HCT116 (cell line): ENCODE measurements around the gene MAP3K7CL. TPM values are rescaled to one million over a fixed set of nuclear protein-coding genes. Genes with fewer than 3 reads are reported as not detected.

Experiments used
- ATAC-seq: fragments of 200-7000 bp; cut with Tn5 transposase; 2 replicates; pipeline ENCODE4 v1.9.1; 2020; ENCODE audit warnings: mild to moderate bottlenecking, moderate library complexity
- BruUV-seq: library from RNA; stranded (reverse); fragments of 400-500 nt; replicated peaks from 2 replicates; lab custom pipeline; 2021; lab: Mats Ljungman, UMichigan
- CTCF ChIA-PET: fragments of 300-600 bp; sonication (Branson Sonifier 250); formaldehyde crosslinking; loops from one replicate; lab custom pipeline; 2021; ENCODE audit warnings: antibody characterized with exemption; lab: Charles Lee
- POLR2A ChIA-PET: fragments of 300-600, 350-600 bp; sonication (Branson Sonifier 250); formaldehyde crosslinking; loops from one replicate; lab custom pipeline; 2021; ENCODE audit warnings: antibody characterized with exemption; lab: Charles Lee
- RAD21 ChIA-PET, 2 experiments: fragments of 300-600 bp; sonication (Branson Sonifier 250); formaldehyde crosslinking; loops; one replicate each; lab custom pipeline; 2023; ENCODE audit warnings: low total read pairs in 2 of 2; ENCODE audit not compliant: uncharacterized antibody in 2 of 2, unreplicated experiment in 2 of 2, low non-redundant PET in 1 of 2; lab: Charles Lee
- DNase-seq: peaks from one replicate; pipeline ENCODE4 v3.0.0-alpha.2; 2010; ENCODE audit warnings: low read depth, low spot score
- H2AFZ ChIP-seq: fragments of 200-600 bp; shearing (Covaris generic), sonication (generic); 2 replicates; pipeline ENCODE4 v1.6.1; 2017; ENCODE audit warnings: low read depth, mixed run types, mixed read lengths, antibody characterized with exemption, low read length; ENCODE audit not compliant: poor library complexity, severe bottlenecking
- H3K27ac ChIP-seq: 2 replicates; pipeline ENCODE4 v1.5.1; 2012; ENCODE audit warnings: low read depth, low read length
- H3K27me3 ChIP-seq: fragments of 200-600 bp; sonication (generic); 2 replicates; pipeline ENCODE4 v1.6.1; 2016; ENCODE audit warnings: mixed run types, low read length, mixed read lengths; ENCODE audit not compliant: insufficient read depth
- H3K36me3 ChIP-seq, 2 experiments: fragments of 200-500 bp in 1 of 2; fragments of 200-600 bp in 1 of 2; sonication (Bioruptor generic) in 1 of 2; sonication (generic) in 1 of 2; 2 replicates each; pipeline versions ENCODE4 v1.5.1 to v1.6.1; 2014 to 2016; ENCODE audit warnings: low read length in 2 of 2, inconsistent platforms in 1 of 2, mixed read lengths in 1 of 2, mixed run types in 1 of 2; ENCODE audit not compliant: insufficient read depth in 2 of 2, control insufficient read depth in 1 of 2
- H3K4me1 ChIP-seq, 2 experiments: fragments of 200-600 bp in 1 of 2; sonication (generic) in 1 of 2; 2 replicates each; pipeline versions ENCODE4 v1.5.1 to v1.6.1; 2012 to 2017; ENCODE audit warnings: low read length in 2 of 2, inconsistent platforms in 1 of 2, mild to moderate bottlenecking in 1 of 2, mixed read lengths in 1 of 2, mixed run types in 1 of 2, moderate library complexity in 1 of 2; ENCODE audit not compliant: insufficient read depth in 2 of 2, control insufficient read depth in 1 of 2
- H3K4me2 ChIP-seq: fragments of 200-600 bp; sonication (generic); 2 replicates; pipeline ENCODE4 v1.6.1; 2017; ENCODE audit warnings: mixed run types, low read length, mixed read lengths
- H3K4me3 ChIP-seq, 2 experiments: fragments of 200-600 bp in 1 of 2; sonication (generic) in 1 of 2; replicated peaks in 1 of 2; 2 replicates each; pipeline ENCODE4 v1.5.1; 2011 to 2016; ENCODE audit warnings: low read length in 2 of 2, control low read depth in 1 of 2, low read depth in 1 of 2, mild to moderate bottlenecking in 1 of 2, mixed read lengths in 1 of 2, mixed run types in 1 of 2
- H3K79me2 ChIP-seq: fragments of 200-600 bp; sonication (generic); 2 replicates; pipeline ENCODE4 v1.6.1; 2017; ENCODE audit warnings: mild to moderate bottlenecking, mixed run types, low read length, moderate library complexity, mixed read lengths; ENCODE audit not compliant: insufficient read depth
- H3K9ac ChIP-seq: fragments of 200-600 bp; sonication (generic); 2 replicates; pipeline ENCODE4 v1.6.1; 2016; ENCODE audit warnings: low read length, mixed read lengths
- H3K9me2 ChIP-seq: fragments of 200-600 bp; sonication (generic), shearing (Covaris generic); 2 replicates; pipeline ENCODE4 v1.6.1; 2017; ENCODE audit warnings: mixed run types, mild to moderate bottlenecking, moderate library complexity; ENCODE audit not compliant: insufficient read depth
- H3K9me3 ChIP-seq, 2 experiments: fragments of 200-500 bp in 1 of 2; fragments of 200-600 bp in 1 of 2; sonication (Bioruptor generic) in 1 of 2; sonication (generic) in 1 of 2; 2 replicates each; pipeline ENCODE4 v1.6.1; 2014 to 2017; ENCODE audit warnings: low read length in 2 of 2, mixed read lengths in 2 of 2, inconsistent platforms in 1 of 2, low read depth in 1 of 2, mild to moderate bottlenecking in 1 of 2, mixed run types in 1 of 2, moderate library complexity in 1 of 2; ENCODE audit not compliant: control insufficient read depth in 1 of 2, insufficient read depth in 1 of 2
- H4K20me1 ChIP-seq: fragments of 200-600 bp; sonication (generic), shearing (Covaris generic); 2 replicates; pipeline ENCODE4 v1.6.1; 2017; ENCODE audit warnings: mixed run types, mild to moderate bottlenecking, moderate library complexity; ENCODE audit not compliant: insufficient read depth
- CBX3 ChIP-seq: IDR thresholded peaks from 2 replicates; pipeline ENCODE4 v1.6.1; 2012; ENCODE audit warnings: low read depth
- CTCF ChIP-seq, 3 experiments: fragments of 200-600 bp in 1 of 3; sonication (generic) in 1 of 3; IDR thresholded peaks in 2 of 3; conservative IDR thresholded peaks in 1 of 3; 2 replicates each; pipeline ENCODE4 v1.5.1; 2012 to 2017; ENCODE audit warnings: low read depth in 2 of 3, low read length in 2 of 3, antibody characterized with exemption in 1 of 3, borderline replicate concordance in 1 of 3, control low read depth in 1 of 3, mild to moderate bottlenecking in 1 of 3, mixed read lengths in 1 of 3, mixed run types in 1 of 3, moderate library complexity in 1 of 3; ENCODE audit not compliant: insufficient read depth in 1 of 3
- EGR1 ChIP-seq: IDR thresholded peaks from 2 replicates; pipeline ENCODE4 v1.6.1; 2012; ENCODE audit warnings: low read depth
- ELF1 ChIP-seq: IDR thresholded peaks from 2 replicates; pipeline ENCODE4 v1.6.1; 2012; ENCODE audit warnings: low read depth, borderline replicate concordance
- EZH2 ChIP-seq: fragments of 200-600 bp; sonication (generic); IDR thresholded peaks from 2 replicates; pipeline ENCODE4 v1.6.1; 2017; ENCODE audit warnings: antibody characterized with exemption, mixed run types
- EZH2phosphoT487 ChIP-seq: fragments of 200-600 bp; IDR thresholded peaks from 2 replicates; pipeline ENCODE4 v1.6.1; 2018; ENCODE audit warnings: antibody characterized with exemption, borderline replicate concordance
- FOSL1 ChIP-seq: IDR thresholded peaks from 2 replicates; pipeline ENCODE4 v1.6.1; 2012; ENCODE audit warnings: low read depth
- POLR2A ChIP-seq: IDR thresholded peaks from 2 replicates; pipeline ENCODE4 v1.7.0; 2011; ENCODE audit warnings: borderline replicate concordance; ENCODE audit not compliant: insufficient read depth, insufficient read length; ENCODE audit errors: extremely low read depth
- POLR2AphosphoS5 ChIP-seq: IDR thresholded peaks from 2 replicates; pipeline ENCODE4 v1.6.1; 2011; ENCODE audit warnings: mild to moderate bottlenecking, low read depth, low read length, moderate library complexity
- SP1 ChIP-seq: IDR thresholded peaks from 2 replicates; pipeline ENCODE4 v1.6.1; 2012; ENCODE audit warnings: low read depth
- SRF ChIP-seq: IDR thresholded peaks from 2 replicates; pipeline ENCODE4 v1.6.1; 2012; ENCODE audit warnings: low read depth
- TCF7L2 ChIP-seq: IDR thresholded peaks from 2 replicates; pipeline ENCODE4 v1.7.0; 2011; ENCODE audit warnings: borderline replicate concordance, inconsistent platforms; ENCODE audit not compliant: insufficient read depth, insufficient read length; ENCODE audit errors: extremely low read depth
- YY1 ChIP-seq: IDR thresholded peaks from 2 replicates; pipeline ENCODE4 v1.6.1; 2011; ENCODE audit warnings: low read length, low read depth, moderate library complexity, mild to moderate bottlenecking; ENCODE audit not compliant: insufficient replicate concordance; ENCODE audit errors: extremely low read depth
- ZFX ChIP-seq: fragments of 450-650 bp; IDR thresholded peaks from 2 replicates; pipeline ENCODE4 v1.6.1; 2017
- intact Hi-C: fragments of 100-400 bp; cut with micrococcal nuclease; formaldehyde crosslinking; loops from 2 replicates; pipeline ENCODE4 v1.10.0; 2022
- total RNA-seq: library from RNA; stranded (reverse); gene quantifications from one replicate; pipeline ENCODE4 v1.2.1, GENCODE V29; 2021; ENCODE audit not compliant: unreplicated experiment
- TF ChIP-seq, protein P1 (sequence below): IDR thresholded peaks from 2 replicates; pipeline ENCODE4 v1.6.1; 2011; ENCODE audit warnings: mild to moderate bottlenecking, low read length, moderate library complexity; ENCODE audit not compliant: insufficient replicate concordance; ENCODE audit errors: extremely low read depth
- TF ChIP-seq, protein P2 (sequence below): IDR thresholded peaks from 2 replicates; pipeline ENCODE4 v1.6.1; 2012

MAP3K7CL gene
- total RNA-seq, 1 experiment from 2014 or later, result 0.57 TPM

- ChIA-PET CTCF (no interaction called here), POLR2A (no interaction called here), RAD21 (no interaction called here)
- H3K9me3 ChIP-seq, result no peaks in the 10 kb centered on the region
- H3K27me3 ChIP-seq, result no peaks in the 10 kb centered on the region
- BruUV-seq, result no TSS peak
- no peak overlapping the region for H2AFZ ChIP-seq
- intact Hi-C loops, result no loop called here
- H3K79me2 ChIP-seq, result no peaks in the 10 kb centered on the region
- no peaks in the 10 kb centered on the region for H3K36me3 ChIP-seq
- TF ChIP-seq EZH2phosphoT487 (no peak), POLR2A (no peak), SRF (no peak), YY1 (no peak), SP1 (no peak), FOSL1 (no peak), POLR2AphosphoS5 (no peak), ELF1 (no peak), ZFX (no peak), CTCF (IDR thresholded peaks at IDR 0.05 in 2 of 3, conservative IDR thresholded peaks at IDR 0.05 in 1 of 3; ENCODE audit: borderline replicate concordance in 1 of 3, insufficient read depth in 1 of 3, low read depth in 2 of 3, low read length in 2 of 3) (no peak), EGR1 (no peak), CBX3 (no peak), TCF7L2 (no peak), EZH2 (no peak)
- TF ChIP-seq, protein P1, sequence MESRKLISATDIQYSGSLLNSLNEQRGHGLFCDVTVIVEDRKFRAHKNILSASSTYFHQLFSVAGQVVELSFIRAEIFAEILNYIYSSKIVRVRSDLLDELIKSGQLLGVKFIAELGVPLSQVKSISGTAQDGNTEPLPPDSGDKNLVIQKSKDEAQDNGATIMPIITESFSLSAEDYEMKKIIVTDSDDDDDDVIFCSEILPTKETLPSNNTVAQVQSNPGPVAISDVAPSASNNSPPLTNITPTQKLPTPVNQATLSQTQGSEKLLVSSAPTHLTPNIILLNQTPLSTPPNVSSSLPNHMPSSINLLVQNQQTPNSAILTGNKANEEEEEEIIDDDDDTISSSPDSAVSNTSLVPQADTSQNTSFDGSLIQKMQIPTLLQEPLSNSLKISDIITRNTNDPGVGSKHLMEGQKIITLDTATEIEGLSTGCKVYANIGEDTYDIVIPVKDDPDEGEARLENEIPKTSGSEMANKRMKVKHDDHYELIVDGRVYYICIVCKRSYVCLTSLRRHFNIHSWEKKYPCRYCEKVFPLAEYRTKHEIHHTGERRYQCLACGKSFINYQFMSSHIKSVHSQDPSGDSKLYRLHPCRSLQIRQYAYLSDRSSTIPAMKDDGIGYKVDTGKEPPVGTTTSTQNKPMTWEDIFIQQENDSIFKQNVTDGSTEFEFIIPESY, result no peak
- TF ChIP-seq, protein P2, sequence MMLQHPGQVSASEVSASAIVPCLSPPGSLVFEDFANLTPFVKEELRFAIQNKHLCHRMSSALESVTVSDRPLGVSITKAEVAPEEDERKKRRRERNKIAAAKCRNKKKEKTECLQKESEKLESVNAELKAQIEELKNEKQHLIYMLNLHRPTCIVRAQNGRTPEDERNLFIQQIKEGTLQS, result no peak
- DNase-seq (no peak), ATAC-seq (no peak)
- no peak overlapping the region for H3K9ac ChIP-seq
- no peaks in the 10 kb centered on the region for H4K20me1 ChIP-seq
- H3K4me1 ChIP-seq, result peaks cover 0 to 12% of the 10 kb centered on the region in 2 experiments; a peak in 2 of 4 replicates
- H3K9me2 ChIP-seq, result no peaks in the 10 kb centered on the region
- no peak overlapping the region for H3K27ac ChIP-seq
- H3K4me3 ChIP-seq, result no peak overlapping the region
- no peak overlapping the region for H3K4me2 ChIP-seq
Measured at GRCh38 chr21:29146726-29147125, 16.3 kb downstream of the MAP3K7CL start.
